Loucy (cell line): ENCODE results near the gene AATK.

Experiments
- EZH2phosphoT487 ChIP-seq: fragments of 200-600 bp; IDR thresholded peaks from 2 replicates; pipeline ENCODE4 v1.6.1; 2018; ENCODE audit warnings: antibody characterized with exemption, mild to moderate bottlenecking, moderate library complexity, borderline replicate concordance
- TF ChIP-seq, protein P1 (sequence below): fragments of 200-600 bp; sonication (generic); conservative IDR thresholded peaks from 2 replicates; pipeline ENCODE4 v1.5.1; 2014; ENCODE audit warnings: mild to moderate bottlenecking, antibody characterized with exemption, low read length

GRCh38 chr17:81169870-81170309 lies 3.9 kb upstream of the AATK start:
- TF ChIP-seq, protein P1, sequence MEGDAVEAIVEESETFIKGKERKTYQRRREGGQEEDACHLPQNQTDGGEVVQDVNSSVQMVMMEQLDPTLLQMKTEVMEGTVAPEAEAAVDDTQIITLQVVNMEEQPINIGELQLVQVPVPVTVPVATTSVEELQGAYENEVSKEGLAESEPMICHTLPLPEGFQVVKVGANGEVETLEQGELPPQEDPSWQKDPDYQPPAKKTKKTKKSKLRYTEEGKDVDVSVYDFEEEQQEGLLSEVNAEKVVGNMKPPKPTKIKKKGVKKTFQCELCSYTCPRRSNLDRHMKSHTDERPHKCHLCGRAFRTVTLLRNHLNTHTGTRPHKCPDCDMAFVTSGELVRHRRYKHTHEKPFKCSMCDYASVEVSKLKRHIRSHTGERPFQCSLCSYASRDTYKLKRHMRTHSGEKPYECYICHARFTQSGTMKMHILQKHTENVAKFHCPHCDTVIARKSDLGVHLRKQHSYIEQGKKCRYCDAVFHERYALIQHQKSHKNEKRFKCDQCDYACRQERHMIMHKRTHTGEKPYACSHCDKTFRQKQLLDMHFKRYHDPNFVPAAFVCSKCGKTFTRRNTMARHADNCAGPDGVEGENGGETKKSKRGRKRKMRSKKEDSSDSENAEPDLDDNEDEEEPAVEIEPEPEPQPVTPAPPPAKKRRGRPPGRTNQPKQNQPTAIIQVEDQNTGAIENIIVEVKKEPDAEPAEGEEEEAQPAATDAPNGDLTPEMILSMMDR = no peak
- no peak for TF ChIP-seq EZH2phosphoT487
